Caco-2 (cell line): ENCODE data around the gene SMYD3. TPM values are rescaled to one million over a fixed set of nuclear protein-coding genes. Genes with fewer than 3 reads are reported as not detected.

Source experiments
- BruUV-seq: library from RNA; stranded (reverse); fragments of 400-500 nt; replicated peaks from 2 replicates; lab custom pipeline; 2021; lab: Mats Ljungman, UMichigan
- CTCF ChIA-PET: fragments of 300-600 bp; sonication (Branson Sonifier 250); formaldehyde crosslinking; loops from one replicate; lab custom pipeline; 2022; ENCODE audit warnings: antibody characterized with exemption; lab: Charles Lee
- POLR2A ChIA-PET: fragments of 300-600 bp; sonication (Branson Sonifier 250); formaldehyde crosslinking; loops from one replicate; lab custom pipeline; 2022; ENCODE audit warnings: antibody characterized with exemption; lab: Charles Lee
- DNase-seq, 2 experiments: peaks; one replicate each; pipeline versions ENCODE4 v3.0.0 to v3.0.0-alpha.2; 2020 to 2022
- H3K27me3 ChIP-seq: replicated peaks from 2 replicates; pipeline ENCODE4 v1.6.0; 2011; ENCODE audit warnings: low read length; ENCODE audit not compliant: control insufficient read depth, insufficient read depth
- H3K36me3 ChIP-seq: 2 replicates; pipeline ENCODE4 v1.5.1; 2011; ENCODE audit warnings: low read length; ENCODE audit not compliant: control insufficient read depth, insufficient read depth
- H3K4me1 ChIP-seq: fragments of 250-450 bp; sonication (Bioruptor Pico); 2 replicates; pipeline ENCODE4 v1.5.1; 2020; ENCODE audit warnings: mild to moderate bottlenecking
- H3K4me3 ChIP-seq: 2 replicates; pipeline ENCODE4 v1.5.1; 2011; ENCODE audit warnings: low read depth, mild to moderate bottlenecking, control low read depth, low read length
- H3K9me3 ChIP-seq: fragments of 250-450 bp; sonication (Bioruptor Pico); 2 replicates; pipeline ENCODE4 v1.5.1; 2020; ENCODE audit warnings: mild to moderate bottlenecking, moderate library complexity
- H3K27ac Mint-ChIP-seq: one replicate; pipeline ENCODE4 v1.8.0; 2022; ENCODE audit warnings: mixed read lengths; ENCODE audit not compliant: unreplicated experiment
- H3K27me3 Mint-ChIP-seq: one replicate; pipeline ENCODE4 v1.8.0; 2022; ENCODE audit warnings: mixed read lengths; ENCODE audit not compliant: insufficient read depth, unreplicated experiment
- H3K36me3 Mint-ChIP-seq: one replicate; pipeline ENCODE4 v1.8.0; 2022; ENCODE audit warnings: mild to moderate bottlenecking, mixed read lengths; ENCODE audit not compliant: insufficient read depth, unreplicated experiment
- H3K4me1 Mint-ChIP-seq: one replicate; pipeline ENCODE4 v1.8.0; 2022; ENCODE audit warnings: low read depth, mixed read lengths; ENCODE audit not compliant: unreplicated experiment
- H3K4me3 Mint-ChIP-seq: one replicate; pipeline ENCODE4 v1.8.0; 2022; ENCODE audit warnings: mild to moderate bottlenecking, moderate library complexity, mixed read lengths; ENCODE audit not compliant: unreplicated experiment
- H3K9me3 Mint-ChIP-seq: one replicate; pipeline ENCODE4 v1.8.0; 2022; ENCODE audit warnings: mixed read lengths; ENCODE audit not compliant: unreplicated experiment
- CTCF ChIP-seq, 2 experiments: fragments of 200-600 bp in 1 of 2; IDR thresholded peaks; 1 replicate in 1 of 2; 2 replicates in 1 of 2; pipeline versions ENCODE4 v1.5.1 to v1.8.0; 2011 to 2022; ENCODE audit warnings: antibody characterized with exemption in 1 of 2, control low read depth in 1 of 2, inconsistent platforms in 1 of 2, low read depth in 1 of 2, low read length in 1 of 2, mild to moderate bottlenecking in 1 of 2, moderate library complexity in 1 of 2; ENCODE audit not compliant: insufficient read depth in 1 of 2, severe bottlenecking in 1 of 2, unreplicated experiment in 1 of 2
- intact Hi-C: fragments of 100-400 bp; cut with micrococcal nuclease; formaldehyde crosslinking; loops from one replicate; pipeline ENCODE4 v1.10.0; 2022; ENCODE audit not compliant: unreplicated experiment
- total RNA-seq: library from RNA; stranded (reverse); gene quantifications from 2 replicates; pipeline ENCODE4 v1.2.3, GENCODE V29; 2022

The SMYD3 gene
- total RNA-seq, 1 experiment from 2014 or later: 33.0 TPM

GRCh38 chr1:246550402-246550801 lies 43.3 kb upstream of the SMYD3 start:
- no TSS peak for BruUV-seq
- no peak overlapping the region for H3K4me3 ChIP-seq

GRCh38 chr1:246549665-246550064 lies 42.6 kb upstream of the SMYD3 start:
- no peak for TF ChIP-seq CTCF (IDR thresholded peaks at IDR 0.05; ENCODE audit: insufficient read depth in 1 of 2, low read depth in 1 of 2, low read length in 1 of 2, severe bottlenecking in 1 of 2, unreplicated experiment in 1 of 2)
- Mint-ChIP-seq H3K27ac (no peak overlapping the region), H3K4me3 (no peak overlapping the region), H3K36me3 (peaks cover 65% of the 10 kb centered on the region), H3K4me1 (no peaks in the 10 kb centered on the region), H3K27me3 (no peaks in the 10 kb centered on the region), H3K9me3 (no peaks in the 10 kb centered on the region)
- no TSS peak for BruUV-seq
- Histone ChIP-seq H3K4me3 (no peak overlapping the region), H3K27me3 (no peaks in the 10 kb centered on the region), H3K4me1 (no peaks in the 10 kb centered on the region), H3K36me3 (no peaks in the 10 kb centered on the region; the same call in none of the 2 replicates), H3K9me3 (no peaks in the 10 kb centered on the region)
- intact Hi-C loops: no loop called here
- ChIA-PET POLR2A (no interaction called here), CTCF (no interaction called here)
- no peak for DNase-seq

More at GRCh38 chr1:246550402-246550801, 43.3 kb upstream of the SMYD3 start:
- Mint-ChIP-seq H3K9me3 (no peaks in the 10 kb centered on the region), H3K27me3 (no peaks in the 10 kb centered on the region), H3K36me3 (peaks cover 65% of the 10 kb centered on the region), H3K4me1 (no peaks in the 10 kb centered on the region), H3K4me3 (no peak overlapping the region), H3K27ac (no peak overlapping the region)
- ChIA-PET POLR2A (no interaction called here), CTCF (no interaction called here)
- no peak for TF ChIP-seq CTCF (IDR thresholded peaks at IDR 0.05; ENCODE audit: insufficient read depth in 1 of 2, low read depth in 1 of 2, low read length in 1 of 2, severe bottlenecking in 1 of 2, unreplicated experiment in 1 of 2)
- DNase-seq: no peak
- Histone ChIP-seq H3K27me3 (no peaks in the 10 kb centered on the region), H3K36me3 (no peaks in the 10 kb centered on the region; the same call in 1 of the 2 replicates), H3K4me1 (no peaks in the 10 kb centered on the region), H3K9me3 (no peaks in the 10 kb centered on the region)
- intact Hi-C loops: no loop called here

GRCh38 chr1:246544001-246544400 lies 36.9 kb upstream of the SMYD3 start:
- H3K27ac Mint-ChIP-seq: no peak overlapping the region
- no peaks in the 10 kb centered on the region for H3K4me1 ChIP-seq
- no peaks in the 10 kb centered on the region for H3K27me3 Mint-ChIP-seq
- H3K4me1 Mint-ChIP-seq: no peaks in the 10 kb centered on the region
- POLR2A ChIA-PET: no interaction called here
- intact Hi-C loops: no loop called here
- TF ChIP-seq CTCF (IDR thresholded peaks at IDR 0.05; ENCODE audit: insufficient read depth in 1 of 2, low read depth in 1 of 2, low read length in 1 of 2, severe bottlenecking in 1 of 2, unreplicated experiment in 1 of 2): no peak
- CTCF ChIA-PET: no interaction called here
- H3K36me3 Mint-ChIP-seq: peaks cover 59% of the 10 kb centered on the region
- DNase-seq: no peak
- H3K9me3 ChIP-seq: no peaks in the 10 kb centered on the region
- no peaks in the 10 kb centered on the region for H3K9me3 Mint-ChIP-seq
- no peak overlapping the region for H3K4me3 Mint-ChIP-seq
- peaks cover 2% of the 10 kb centered on the region; the same call in 1 of the 2 replicates for H3K36me3 ChIP-seq
- H3K27me3 ChIP-seq: no peaks in the 10 kb centered on the region
- no TSS peak for BruUV-seq
- no peak overlapping the region for H3K4me3 ChIP-seq
